ENCODE measurements around the gene RPS16.

- TF ChIP-seq CTCF (IDR thresholded peaks at IDR 0.05) (no peak), POLR2A (IDR thresholded peaks at IDR 0.05) (no peak)
These were observed 30.4 kb upstream of the RPS16 start for GRCh38 chr19:39465956-39466747.
